HG02970 (cell line): ENCODE measurements around the gene CCDC183.

Experiments used
- ATAC-seq: cut with Tn5 transposase; IDR thresholded peaks from one replicate; pipeline ENCODE4 v1.9.1; 2021; ENCODE audit warnings: mild to moderate bottlenecking, moderate library complexity, moderate number of reproducible peaks; ENCODE audit not compliant: unreplicated experiment, low FRiP score

Gene CCDC183

GRCh38 chr9:136856541-136857141, 60.5 kb downstream of the CCDC183 start:
- no peak for ATAC-seq

GRCh38 chr9:136857166-136857565, 61.0 kb downstream of the CCDC183 start:
- ATAC-seq, result no peak
